ENCODE results near the gene MYBPH.

DNA sequence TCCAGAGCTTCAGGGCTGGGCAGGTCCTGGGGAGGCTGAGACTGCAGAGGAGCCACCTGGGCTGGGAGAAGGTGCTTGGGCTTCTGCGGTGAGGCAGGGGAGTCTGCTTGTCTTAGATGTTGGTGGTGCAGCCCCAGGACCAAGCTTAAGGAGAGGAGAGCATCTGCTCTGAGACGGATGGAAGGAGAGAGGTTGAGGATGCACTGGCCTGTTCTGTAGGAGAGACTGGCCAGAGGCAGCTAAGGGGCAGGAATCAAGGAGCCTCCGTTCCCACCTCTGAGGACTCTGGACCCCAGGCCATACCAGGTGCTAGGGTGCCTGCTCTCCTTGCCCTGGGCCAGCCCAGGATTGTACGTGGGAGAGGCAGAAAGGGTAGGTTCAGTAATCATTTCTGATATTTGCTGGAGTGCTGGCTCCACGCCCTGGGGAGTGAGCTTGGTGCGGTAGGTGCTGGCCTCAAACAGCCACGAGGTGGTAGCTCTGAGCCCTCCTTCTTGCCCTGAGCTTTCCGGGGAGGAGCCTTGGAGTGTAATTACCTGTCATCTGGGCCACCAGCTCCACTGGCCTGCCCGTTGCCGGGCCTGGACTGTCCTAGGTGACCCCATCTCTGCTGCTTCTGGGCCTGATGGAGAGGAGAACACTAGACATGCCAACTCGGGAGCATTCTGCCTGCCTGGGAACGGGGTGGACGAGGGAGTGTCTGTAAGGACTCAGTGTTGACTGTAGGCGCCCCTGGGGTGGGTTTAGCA, 9.3 kb downstream of the MYBPH start:
- TF ChIP-seq, protein P1, sequence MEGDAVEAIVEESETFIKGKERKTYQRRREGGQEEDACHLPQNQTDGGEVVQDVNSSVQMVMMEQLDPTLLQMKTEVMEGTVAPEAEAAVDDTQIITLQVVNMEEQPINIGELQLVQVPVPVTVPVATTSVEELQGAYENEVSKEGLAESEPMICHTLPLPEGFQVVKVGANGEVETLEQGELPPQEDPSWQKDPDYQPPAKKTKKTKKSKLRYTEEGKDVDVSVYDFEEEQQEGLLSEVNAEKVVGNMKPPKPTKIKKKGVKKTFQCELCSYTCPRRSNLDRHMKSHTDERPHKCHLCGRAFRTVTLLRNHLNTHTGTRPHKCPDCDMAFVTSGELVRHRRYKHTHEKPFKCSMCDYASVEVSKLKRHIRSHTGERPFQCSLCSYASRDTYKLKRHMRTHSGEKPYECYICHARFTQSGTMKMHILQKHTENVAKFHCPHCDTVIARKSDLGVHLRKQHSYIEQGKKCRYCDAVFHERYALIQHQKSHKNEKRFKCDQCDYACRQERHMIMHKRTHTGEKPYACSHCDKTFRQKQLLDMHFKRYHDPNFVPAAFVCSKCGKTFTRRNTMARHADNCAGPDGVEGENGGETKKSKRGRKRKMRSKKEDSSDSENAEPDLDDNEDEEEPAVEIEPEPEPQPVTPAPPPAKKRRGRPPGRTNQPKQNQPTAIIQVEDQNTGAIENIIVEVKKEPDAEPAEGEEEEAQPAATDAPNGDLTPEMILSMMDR (conservative IDR thresholded peaks at IDR 0.05; ENCODE audit: low read length), result peak; percentile 41
- TF ChIP-seq EZH2phosphoT487 (IDR thresholded peaks at IDR 0.05; ENCODE audit: borderline replicate concordance), result no peak
